GM12878 (cell line): ENCODE results near the gene CHRNG. TPM values are rescaled to one million over a fixed set of nuclear protein-coding genes. Genes with fewer than 3 reads are reported as not detected.

Experiments
- ATAC-seq: fragments of 200-7000 bp; cut with Tn5 transposase; 3 replicates; pipeline ENCODE4 v1.9.1; 2020; ENCODE audit warnings: mild to moderate bottlenecking, moderate library complexity
- BruUV-seq: library from RNA; stranded (reverse); fragments of 400-500 nt; replicated peaks from 2 replicates; lab custom pipeline; 2021; lab: Mats Ljungman, UMichigan
- CTCF ChIA-PET: fragments of 300-600 bp; sonication (Branson Sonifier 250); formaldehyde crosslinking; extraction: SDS; loops from one replicate; lab custom pipeline; 2021; ENCODE audit warnings: inconsistent platforms; lab: Yijun Ruan, JAX
- POLR2A ChIA-PET: fragments of 350-600 bp; formaldehyde crosslinking; extraction: SDS; loops from one replicate; lab custom pipeline; 2021; ENCODE audit warnings: inconsistent platforms; lab: Charles Lee
- RAD21 ChIA-PET: fragments of 300-600 bp; sonication (Branson Sonifier 250); formaldehyde crosslinking; loops from one replicate; lab custom pipeline; 2023; ENCODE audit warnings: antibody characterized with exemption; ENCODE audit not compliant: unreplicated experiment; lab: Charles Lee
- SMC1A ChIA-PET: fragments of 300-600 bp; sonication (Branson Sonifier 250); formaldehyde crosslinking; loops from one replicate; lab custom pipeline; 2023; ENCODE audit not compliant: unreplicated experiment, uncharacterized antibody; lab: Charles Lee
- DNase-seq: peaks from one replicate; pipeline ENCODE4 v3.0.0-alpha.2; 2011; ENCODE audit warnings: low read depth, low spot score
- FAIRE-seq: peaks from 3 replicates; lab custom pipeline; 2011; peaks lifted over from hg19 to GRCh38; lab: Jason Lieb, UNC
- H2AFZ ChIP-seq: 2 replicates; pipeline ENCODE4 v1.6.0; 2011; ENCODE audit warnings: low read depth, low read length, control low read depth; ENCODE audit not compliant: control insufficient read depth
- H3K27ac ChIP-seq: 2 replicates; pipeline ENCODE4 v1.5.1; 2011; ENCODE audit warnings: control low read depth; ENCODE audit not compliant: control insufficient read depth, insufficient read depth
- H3K27me3 ChIP-seq, 2 experiments: replicated peaks in 1 of 2; 2 replicates each; pipeline versions ENCODE4 v1.6.0 to v1.6.1; 2011; ENCODE audit warnings: low read length in 1 of 2; ENCODE audit not compliant: control insufficient read depth in 2 of 2, insufficient read depth in 2 of 2
- H3K36me3 ChIP-seq, 2 experiments: 2 replicates each; pipeline ENCODE4 v1.5.1; 2011; ENCODE audit warnings: low read length in 1 of 2; ENCODE audit not compliant: control insufficient read depth in 2 of 2, insufficient read depth in 2 of 2
- H3K4me1 ChIP-seq: 2 replicates; pipeline ENCODE4 v1.6.1; 2011; ENCODE audit warnings: mild to moderate bottlenecking, low read length, moderate library complexity, mixed read lengths; ENCODE audit not compliant: control insufficient read depth, insufficient read depth
- H3K4me2 ChIP-seq: 2 replicates; pipeline ENCODE4 v1.6.0; 2011; ENCODE audit warnings: control low read depth; ENCODE audit not compliant: control insufficient read depth, insufficient read depth
- H3K4me3 ChIP-seq: fragments of 200-600 bp; sonication (generic); 2 replicates; pipeline ENCODE4 v1.5.1; 2016
- H3K79me2 ChIP-seq: 2 replicates; pipeline ENCODE4 v1.6.0; 2011; ENCODE audit warnings: low read length; ENCODE audit not compliant: control insufficient read depth, insufficient read depth
- H3K9ac ChIP-seq: 2 replicates; pipeline ENCODE4 v1.8.0; 2011; ENCODE audit warnings: low read length, control low read depth, mixed read lengths; ENCODE audit not compliant: control insufficient read depth, insufficient read depth
- H3K9me3 ChIP-seq: replicated peaks from 3 replicates; pipeline ENCODE4 v1.5.1; 2011; ENCODE audit warnings: mild to moderate bottlenecking, low read length; ENCODE audit not compliant: control insufficient read depth, insufficient read depth
- H4K20me1 ChIP-seq: 2 replicates; pipeline ENCODE4 v1.6.0; 2011; ENCODE audit not compliant: control insufficient read depth, insufficient read depth
- BCL11A ChIP-seq: IDR thresholded peaks from 2 replicates; pipeline ENCODE4 v1.6.1; 2011; ENCODE audit warnings: low read depth, low read length
- FOS ChIP-seq: IDR thresholded peaks from 3 replicates; pipeline ENCODE4 v1.6.1; 2011; ENCODE audit warnings: borderline replicate concordance; ENCODE audit not compliant: insufficient read length; ENCODE audit errors: extremely low read depth
- HSF1 ChIP-seq: fragments of 150-350 bp; IDR thresholded peaks from 2 replicates; pipeline ENCODE4 v1.6.1; 2014; ENCODE audit warnings: mild to moderate bottlenecking, low read depth, low read length
- MYB ChIP-seq: fragments of 150-350 bp; IDR thresholded peaks from 2 replicates; pipeline ENCODE4 v1.6.1; 2014; ENCODE audit warnings: mild to moderate bottlenecking, low read depth, low read length, borderline replicate concordance
- NFIC ChIP-seq: IDR thresholded peaks from 2 replicates; pipeline ENCODE4 v1.6.1; 2012; ENCODE audit warnings: low read depth, mild to moderate bottlenecking, inconsistent platforms, low read length, moderate library complexity
- NFYA ChIP-seq: IDR thresholded peaks from 2 replicates; pipeline ENCODE4 v1.6.1; 2011; ENCODE audit warnings: low read depth, mild to moderate bottlenecking, low read length, improper control_type of control experiment, borderline replicate concordance
- NR2C1 ChIP-seq: fragments of 450-650 bp; IDR thresholded peaks from 2 replicates; pipeline ENCODE4 v1.6.1; 2017; ENCODE audit warnings: antibody characterized with exemption, mild to moderate bottlenecking, moderate library complexity
- POLR2A ChIP-seq: IDR thresholded peaks from 2 replicates; pipeline ENCODE4 v1.6.1; 2011; ENCODE audit warnings: low read depth, mild to moderate bottlenecking, low read length
- POLR2AphosphoS2 ChIP-seq: IDR thresholded peaks from 2 replicates; pipeline ENCODE4 v1.6.1; 2011; ENCODE audit warnings: low read depth, mild to moderate bottlenecking, low read length, improper control_type of control experiment, moderate library complexity
- RAD21 ChIP-seq: IDR thresholded peaks from 2 replicates; pipeline ENCODE4 v1.6.1; 2011; ENCODE audit warnings: mild to moderate bottlenecking, low read depth, low read length, moderate library complexity; ENCODE audit not compliant: insufficient read depth
- REST ChIP-seq: IDR thresholded peaks from 2 replicates; pipeline ENCODE4 v1.6.1; 2012; ENCODE audit warnings: mild to moderate bottlenecking, low read depth, low read length
- SMARCA5 ChIP-seq: fragments of 450-650 bp; IDR thresholded peaks from 2 replicates; pipeline ENCODE4 v1.6.1; 2017; ENCODE audit warnings: mild to moderate bottlenecking
- ZZZ3 ChIP-seq: IDR thresholded peaks from 2 replicates; pipeline ENCODE4 v1.6.1; 2011; ENCODE audit warnings: low read depth; ENCODE audit not compliant: control insufficient read depth, insufficient read length
- WGBS: methylation state at CpG from one replicate; pipeline ENCODE4 v1.1.6; 2016; ENCODE audit warnings: low lambda C conversion rate; ENCODE audit not compliant: insufficient replicate concordance, insufficient coverage; ENCODE audit errors: missing lambda C conversion rate; 5-methylcytosine and 5-hydroxymethylcytosine counted together
- in situ Hi-C: fragments of 300-500 bp; cut with MboI; formaldehyde crosslinking; loops from 9 replicates; pipeline ENCODE4 v1.14.3; 2018; ENCODE audit warnings: mixed read lengths
- intact Hi-C: fragments of 100-400 bp; cut with micrococcal nuclease; formaldehyde crosslinking; loops from one replicate; pipeline ENCODE4 v1.14.2; 2022; ENCODE audit not compliant: unreplicated experiment
- polyA plus RNA-seq, 11 experiments: library from polyadenylated mRNA; depleted of rRNA in 4 of 11; unstranded in 6 of 11; stranded (reverse) in 5 of 11; fragments of >200 nt; fragmentation: Nextera tagmentation in 4 of 11; fragmentation: Illumina TruSeq in 1 of 11; extraction: Ambion mirVana in 4 of 11; extraction: Trizol in 1 of 11; gene quantifications; 1 replicate in 1 of 11; 2 replicates in 10 of 11; pipeline versions ENCODE4 v1.2.1 to v1.2.3, GENCODE V29; 2011 to 2016; ENCODE audit warnings: inconsistent platforms in 2 of 11, missing spikeins in 2 of 11, low read depth in 1 of 11
- total RNA-seq, 4 experiments: library from RNA; depleted of rRNA in 3 of 4; stranded (reverse); fragments of >200 nt in 3 of 4; fragmentation: Illumina TruSeq in 1 of 4; extraction: Trizol in 1 of 4; gene quantifications; 2 replicates each; pipeline versions ENCODE4 v1.2.1 to v1.2.3, GENCODE V29; 2013 to 2021

The CHRNG gene
- total and polyA plus RNA-seq, 10 of the 15 experiments (the other 5 are each of a cell fraction or from before 2014, with no cell fraction given) = 0.17 TPM; not detected in 9

- TF ChIP-seq POLR2A (no peak), POLR2AphosphoS2 (no peak), ZZZ3 (no peak), NFYA (no peak)
- in situ Hi-C loops = no loop called here
Observed at GRCh38 chr2:232501331-232501771, 38.1 kb upstream of the CHRNG start.

GRCh38 chr2:232501794-232502390 lies 37.6 kb upstream of the CHRNG start:
- RAD21 ChIA-PET = no interaction called here
- Histone ChIP-seq H2AFZ (no peak overlapping the region), H3K27ac (no peak overlapping the region), H3K9me3 (no peaks in the 10 kb centered on the region), H3K9ac (no peak overlapping the region), H3K27me3 (peaks cover 5 to 12% of the 10 kb centered on the region in 2 experiments), H3K79me2 (no peaks in the 10 kb centered on the region), H3K4me1 (no peaks in the 10 kb centered on the region), H3K4me2 (no peak overlapping the region), H3K4me3 (no peak overlapping the region), H3K36me3 (no peaks in the 10 kb centered on the region), H4K20me1 (no peaks in the 10 kb centered on the region)
- FAIRE-seq (no peak), ATAC-seq (no peak), DNase-seq (no peak)
- 0% methylated on average over 9 of the region's 10 CpGs for WGBS
- BruUV-seq = no TSS peak
- in situ Hi-C loops = no loop called here
- POLR2A ChIA-PET = no interaction called here
- intact Hi-C loops = no loop called here
- CTCF ChIA-PET = no interaction called here
- SMC1A ChIA-PET = no interaction called here
- TF ChIP-seq RAD21 = no peak
- TF ChIP-seq SMARCA5 = no peak
- TF ChIP-seq BCL11A = no peak
- TF ChIP-seq HSF1 = no peak
- TF ChIP-seq REST = no peak
- no peak for TF ChIP-seq NFIC
- TF ChIP-seq MYB = no peak
- TF ChIP-seq FOS = no peak
- no peak for TF ChIP-seq ZZZ3
- TF ChIP-seq NR2C1 = no peak

More at GRCh38 chr2:232501331-232501771, 38.1 kb upstream of the CHRNG start:
- H3K9ac ChIP-seq = no peak overlapping the region
- RAD21 ChIA-PET = no interaction called here
- BruUV-seq = no TSS peak
- no peaks in the 10 kb centered on the region for H3K36me3 ChIP-seq
- SMC1A ChIA-PET = no interaction called here
- no peaks in the 10 kb centered on the region for H3K9me3 ChIP-seq
- ATAC-seq (no peak), DNase-seq (no peak), FAIRE-seq (no peak)
- no peak overlapping the region for H3K4me3 ChIP-seq
- H3K79me2 ChIP-seq = no peaks in the 10 kb centered on the region
- no peaks in the 10 kb centered on the region for H3K4me1 ChIP-seq
- 0% methylated on average over 4 of the region's 9 CpGs for WGBS
- H4K20me1 ChIP-seq = no peaks in the 10 kb centered on the region
- CTCF ChIA-PET = no interaction called here
- no peak overlapping the region for H2AFZ ChIP-seq
- intact Hi-C loops = no loop called here
- peaks cover 5 to 12% of the 10 kb centered on the region in 2 experiments for H3K27me3 ChIP-seq
- H3K4me2 ChIP-seq = no peak overlapping the region
- H3K27ac ChIP-seq = no peak overlapping the region
- POLR2A ChIA-PET = no interaction called here
